GM23338 (cell line): ENCODE measurements around the gene TARBP1. TPM values are rescaled to one million over a fixed set of nuclear protein-coding genes. Genes with fewer than 3 reads are reported as not detected.

Source experiments
- ATAC-seq: fragments of 200-7000 bp; cut with Tn5 transposase; 3 replicates; pipeline ENCODE4 v1.9.1; 2020
- DNase-seq: peaks from one replicate; pipeline ENCODE4 v3.0.0-alpha.2; 2015; ENCODE audit warnings: low spot score
- H2AFZ ChIP-seq: fragments of 200-600 bp; sonication (generic); 2 replicates; pipeline ENCODE4 v1.8.0; 2016; ENCODE audit warnings: antibody characterized with exemption, mild to moderate bottlenecking, moderate library complexity
- H3F3A ChIP-seq: fragments of 200-600 bp; sonication (generic); replicated peaks from 2 replicates; pipeline ENCODE4 v1.8.0; 2017; ENCODE audit warnings: antibody characterized with exemption, mixed run types, low read depth
- H3K27ac ChIP-seq: fragments of 200-600 bp; sonication (generic); 2 replicates; pipeline ENCODE4 v1.6.1; 2016; ENCODE audit warnings: low read depth
- H3K27me3 ChIP-seq: fragments of 200-600 bp; sonication (generic); 2 replicates; pipeline ENCODE4 v1.8.0; 2016; ENCODE audit warnings: mild to moderate bottlenecking, mixed run types, moderate library complexity; ENCODE audit not compliant: insufficient read depth
- H3K36me3 ChIP-seq: fragments of 200-600 bp; sonication (generic); 2 replicates; pipeline ENCODE4 v1.8.0; 2016; ENCODE audit warnings: mild to moderate bottlenecking; ENCODE audit not compliant: insufficient read depth
- H3K4me1 ChIP-seq: fragments of 200-600 bp; sonication (generic); 2 replicates; pipeline ENCODE4 v1.8.0; 2016; ENCODE audit warnings: mild to moderate bottlenecking, moderate library complexity; ENCODE audit not compliant: insufficient read depth
- H3K4me2 ChIP-seq: fragments of 200-600 bp; sonication (generic); 2 replicates; pipeline ENCODE4 v1.7.1; 2017; ENCODE audit warnings: mixed run types
- H3K4me3 ChIP-seq: fragments of 200-600 bp; sonication (generic); 2 replicates; pipeline ENCODE4 v1.6.1; 2016; ENCODE audit warnings: mixed run types
- H3K79me2 ChIP-seq: fragments of 200-600 bp; sonication (generic); replicated peaks from 2 replicates; pipeline ENCODE4 v1.8.0; 2017; ENCODE audit warnings: mild to moderate bottlenecking; ENCODE audit not compliant: insufficient read depth
- H3K9me2 ChIP-seq: fragments of 200-600 bp; sonication (generic); 2 replicates; pipeline ENCODE4 v1.8.0; 2017; ENCODE audit not compliant: insufficient read depth
- H4K20me1 ChIP-seq: fragments of 200-600 bp; sonication (generic); replicated peaks from 2 replicates; pipeline ENCODE4 v1.8.0; 2017; ENCODE audit warnings: mild to moderate bottlenecking; ENCODE audit not compliant: insufficient read depth
- H3K27ac Mint-ChIP-seq: 2 replicates; pipeline ENCODE4 v1.8.0; 2020; ENCODE audit warnings: inconsistent platforms, mild to moderate bottlenecking, moderate library complexity, mixed read lengths
- H3K27me3 Mint-ChIP-seq: 3 replicates; pipeline ENCODE4 v1.8.0; 2022; ENCODE audit warnings: low read depth, mild to moderate bottlenecking, moderate library complexity, mixed read lengths, inconsistent platforms; ENCODE audit not compliant: insufficient read depth, poor library complexity
- H3K36me3 Mint-ChIP-seq: 3 replicates; pipeline ENCODE4 v1.8.0; 2021; ENCODE audit warnings: low read depth, mild to moderate bottlenecking, inconsistent platforms, moderate library complexity, mixed read lengths
- H3K4me1 Mint-ChIP-seq: 3 replicates; pipeline ENCODE4 v1.8.0; 2020; ENCODE audit warnings: mild to moderate bottlenecking, inconsistent platforms, mixed read lengths
- H3K4me3 Mint-ChIP-seq: 3 replicates; pipeline ENCODE4 v1.8.0; 2021; ENCODE audit warnings: moderate library complexity, mild to moderate bottlenecking, inconsistent platforms, mixed read lengths
- H3K9me3 Mint-ChIP-seq: 3 replicates; pipeline ENCODE4 v1.8.0; 2020; ENCODE audit warnings: moderate library complexity, mild to moderate bottlenecking, inconsistent platforms, mixed read lengths
- CREB1 ChIP-seq: fragments of 250-450 bp; sonication (Bioruptor Pico); IDR thresholded peaks from 2 replicates; pipeline ENCODE4 v1.5.0; 2020; ENCODE audit warnings: low read depth, mild to moderate bottlenecking, moderate library complexity
- EZH2 ChIP-seq: fragments of 200-600 bp; sonication (generic); IDR thresholded peaks from one replicate; pipeline ENCODE4 v1.8.0; 2017; ENCODE audit warnings: antibody characterized with exemption, mild to moderate bottlenecking, low read depth; ENCODE audit not compliant: unreplicated experiment
- EZH2phosphoT487 ChIP-seq: fragments of 200-600 bp; sonication (generic); IDR thresholded peaks from one replicate; pipeline ENCODE4 v1.8.1; 2018; ENCODE audit warnings: antibody characterized with exemption; ENCODE audit not compliant: unreplicated experiment
- JUNB ChIP-seq: IDR thresholded peaks from one replicate; pipeline ENCODE4 v1.6.1; 2016; ENCODE audit warnings: antibody characterized with exemption; ENCODE audit not compliant: unreplicated experiment
- NANOG ChIP-seq: IDR thresholded peaks from 2 replicates; pipeline ENCODE4 v1.6.1; 2016; ENCODE audit warnings: antibody characterized with exemption, borderline replicate concordance
- POLR2AphosphoS5 ChIP-seq: IDR thresholded peaks from 2 replicates; pipeline ENCODE4 v1.6.1; 2016; ENCODE audit warnings: antibody characterized with exemption, low read depth
- STAT1 ChIP-seq: IDR thresholded peaks from one replicate; pipeline ENCODE4 v1.6.1; 2016; ENCODE audit warnings: antibody characterized with exemption; ENCODE audit not compliant: unreplicated experiment
- ZNF114 ChIP-seq: fragments of 250-450 bp; sonication (Bioruptor Pico); IDR thresholded peaks from 2 replicates; pipeline ENCODE4 v1.5.0; 2020; ENCODE audit warnings: mild to moderate bottlenecking, moderate library complexity
- ZNF331 ChIP-seq: fragments of 250-450 bp; sonication (Bioruptor Pico); IDR thresholded peaks from 2 replicates; pipeline ENCODE4 v1.5.0; 2020; ENCODE audit warnings: low read depth, mild to moderate bottlenecking, moderate library complexity
- polyA plus RNA-seq: library from polyadenylated mRNA; unstranded; fragments of >200 nt; fragmentation: Nextera tagmentation; extraction: Ambion mirVana; gene quantifications from 2 replicates; pipeline ENCODE4 v1.2.1, GENCODE V29; 2016
- total RNA-seq: library from RNA; depleted of rRNA; stranded (reverse); fragments of >200 nt; shearing (Covaris generic); gene quantifications from 2 replicates; pipeline ENCODE4 v1.2.3, GENCODE V29; 2014
- TF ChIP-seq, protein P1 (sequence below): fragments of 250-450 bp; sonication (Bioruptor Pico); IDR thresholded peaks from 2 replicates; pipeline ENCODE4 v1.5.0; 2020; ENCODE audit warnings: mild to moderate bottlenecking, moderate library complexity
- TF ChIP-seq, protein P2 (sequence below): IDR thresholded peaks from 2 replicates; pipeline ENCODE4 v1.6.1; 2016; ENCODE audit warnings: antibody characterized with exemption
- TF ChIP-seq, protein P3 (sequence below), 2 experiments: fragments of 200-600 bp in 1 of 2; sonication (generic) in 1 of 2; conservative IDR thresholded peaks; 2 replicates each; pipeline versions ENCODE4 v1.5.1 to v1.6.1; 2016 to 2017; ENCODE audit warnings: antibody characterized with exemption in 2 of 2, low read depth in 2 of 2, mild to moderate bottlenecking in 2 of 2, moderate library complexity in 1 of 2
- TF ChIP-seq, protein P4 (sequence below): IDR thresholded peaks from one replicate; pipeline ENCODE4 v1.6.1; 2018; ENCODE audit warnings: antibody characterized with exemption; ENCODE audit not compliant: unreplicated experiment

The TARBP1 gene
- total and polyA plus RNA-seq, 2 experiments from 2014 or later, result 14.9 to 18.8 TPM

DNA sequence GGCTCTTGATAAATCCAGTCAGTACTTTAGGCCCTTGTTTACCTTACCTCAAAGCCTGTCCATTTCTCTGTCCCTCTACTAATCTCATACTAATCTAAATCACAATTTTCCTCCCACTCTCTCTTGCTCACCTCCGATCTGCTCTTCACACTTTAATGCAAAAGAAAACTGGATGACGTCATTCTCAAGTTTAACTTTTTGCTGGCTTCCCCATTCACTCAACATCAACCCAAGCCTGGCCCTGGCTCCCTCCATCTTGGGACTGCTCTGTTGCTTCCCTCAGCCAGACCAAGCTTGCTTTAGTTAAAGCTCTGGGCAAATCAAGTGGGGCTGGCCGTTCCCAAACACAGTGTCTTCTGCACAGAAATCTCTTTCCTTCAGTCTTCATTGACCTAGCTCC, 76.0 kb downstream of the TARBP1 start (continued):
- TF ChIP-seq EZH2 (no peak), JUNB (no peak)

DNA sequence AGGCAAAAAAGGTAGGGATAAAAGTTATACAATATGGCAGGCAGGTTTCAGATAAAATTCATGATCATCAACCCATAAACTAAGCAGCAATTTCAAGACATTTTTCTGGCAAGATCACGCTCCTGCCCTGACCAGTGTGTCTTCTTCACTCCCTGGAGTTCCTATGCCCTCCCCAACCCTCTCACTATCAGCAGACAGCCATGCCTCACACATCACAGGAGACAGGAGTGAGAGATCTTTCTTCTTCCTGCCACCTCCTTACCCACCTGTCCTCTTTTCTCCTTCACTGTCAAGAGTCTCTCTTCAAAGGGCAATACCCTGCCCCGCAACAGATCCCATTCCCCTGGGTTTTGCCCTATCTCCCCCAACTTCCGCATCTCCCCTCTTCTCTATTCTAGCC, 77.3 kb downstream of the TARBP1 start:
- no peaks in the 10 kb centered on the region for H3K27me3 ChIP-seq
- no peaks in the 10 kb centered on the region for H3K79me2 ChIP-seq
- Mint-ChIP-seq H3K27ac (no peak overlapping the region), H3K36me3 (peaks cover 11% of the 10 kb centered on the region), H3K4me1 (no peaks in the 10 kb centered on the region; the same call in 2 of the 3 replicates), H3K4me3 (no peak overlapping the region), H3K27me3 (peaks cover 2% of the 10 kb centered on the region), H3K9me3 (peaks cover 4% of the 10 kb centered on the region)
- TF ChIP-seq, protein P1, sequence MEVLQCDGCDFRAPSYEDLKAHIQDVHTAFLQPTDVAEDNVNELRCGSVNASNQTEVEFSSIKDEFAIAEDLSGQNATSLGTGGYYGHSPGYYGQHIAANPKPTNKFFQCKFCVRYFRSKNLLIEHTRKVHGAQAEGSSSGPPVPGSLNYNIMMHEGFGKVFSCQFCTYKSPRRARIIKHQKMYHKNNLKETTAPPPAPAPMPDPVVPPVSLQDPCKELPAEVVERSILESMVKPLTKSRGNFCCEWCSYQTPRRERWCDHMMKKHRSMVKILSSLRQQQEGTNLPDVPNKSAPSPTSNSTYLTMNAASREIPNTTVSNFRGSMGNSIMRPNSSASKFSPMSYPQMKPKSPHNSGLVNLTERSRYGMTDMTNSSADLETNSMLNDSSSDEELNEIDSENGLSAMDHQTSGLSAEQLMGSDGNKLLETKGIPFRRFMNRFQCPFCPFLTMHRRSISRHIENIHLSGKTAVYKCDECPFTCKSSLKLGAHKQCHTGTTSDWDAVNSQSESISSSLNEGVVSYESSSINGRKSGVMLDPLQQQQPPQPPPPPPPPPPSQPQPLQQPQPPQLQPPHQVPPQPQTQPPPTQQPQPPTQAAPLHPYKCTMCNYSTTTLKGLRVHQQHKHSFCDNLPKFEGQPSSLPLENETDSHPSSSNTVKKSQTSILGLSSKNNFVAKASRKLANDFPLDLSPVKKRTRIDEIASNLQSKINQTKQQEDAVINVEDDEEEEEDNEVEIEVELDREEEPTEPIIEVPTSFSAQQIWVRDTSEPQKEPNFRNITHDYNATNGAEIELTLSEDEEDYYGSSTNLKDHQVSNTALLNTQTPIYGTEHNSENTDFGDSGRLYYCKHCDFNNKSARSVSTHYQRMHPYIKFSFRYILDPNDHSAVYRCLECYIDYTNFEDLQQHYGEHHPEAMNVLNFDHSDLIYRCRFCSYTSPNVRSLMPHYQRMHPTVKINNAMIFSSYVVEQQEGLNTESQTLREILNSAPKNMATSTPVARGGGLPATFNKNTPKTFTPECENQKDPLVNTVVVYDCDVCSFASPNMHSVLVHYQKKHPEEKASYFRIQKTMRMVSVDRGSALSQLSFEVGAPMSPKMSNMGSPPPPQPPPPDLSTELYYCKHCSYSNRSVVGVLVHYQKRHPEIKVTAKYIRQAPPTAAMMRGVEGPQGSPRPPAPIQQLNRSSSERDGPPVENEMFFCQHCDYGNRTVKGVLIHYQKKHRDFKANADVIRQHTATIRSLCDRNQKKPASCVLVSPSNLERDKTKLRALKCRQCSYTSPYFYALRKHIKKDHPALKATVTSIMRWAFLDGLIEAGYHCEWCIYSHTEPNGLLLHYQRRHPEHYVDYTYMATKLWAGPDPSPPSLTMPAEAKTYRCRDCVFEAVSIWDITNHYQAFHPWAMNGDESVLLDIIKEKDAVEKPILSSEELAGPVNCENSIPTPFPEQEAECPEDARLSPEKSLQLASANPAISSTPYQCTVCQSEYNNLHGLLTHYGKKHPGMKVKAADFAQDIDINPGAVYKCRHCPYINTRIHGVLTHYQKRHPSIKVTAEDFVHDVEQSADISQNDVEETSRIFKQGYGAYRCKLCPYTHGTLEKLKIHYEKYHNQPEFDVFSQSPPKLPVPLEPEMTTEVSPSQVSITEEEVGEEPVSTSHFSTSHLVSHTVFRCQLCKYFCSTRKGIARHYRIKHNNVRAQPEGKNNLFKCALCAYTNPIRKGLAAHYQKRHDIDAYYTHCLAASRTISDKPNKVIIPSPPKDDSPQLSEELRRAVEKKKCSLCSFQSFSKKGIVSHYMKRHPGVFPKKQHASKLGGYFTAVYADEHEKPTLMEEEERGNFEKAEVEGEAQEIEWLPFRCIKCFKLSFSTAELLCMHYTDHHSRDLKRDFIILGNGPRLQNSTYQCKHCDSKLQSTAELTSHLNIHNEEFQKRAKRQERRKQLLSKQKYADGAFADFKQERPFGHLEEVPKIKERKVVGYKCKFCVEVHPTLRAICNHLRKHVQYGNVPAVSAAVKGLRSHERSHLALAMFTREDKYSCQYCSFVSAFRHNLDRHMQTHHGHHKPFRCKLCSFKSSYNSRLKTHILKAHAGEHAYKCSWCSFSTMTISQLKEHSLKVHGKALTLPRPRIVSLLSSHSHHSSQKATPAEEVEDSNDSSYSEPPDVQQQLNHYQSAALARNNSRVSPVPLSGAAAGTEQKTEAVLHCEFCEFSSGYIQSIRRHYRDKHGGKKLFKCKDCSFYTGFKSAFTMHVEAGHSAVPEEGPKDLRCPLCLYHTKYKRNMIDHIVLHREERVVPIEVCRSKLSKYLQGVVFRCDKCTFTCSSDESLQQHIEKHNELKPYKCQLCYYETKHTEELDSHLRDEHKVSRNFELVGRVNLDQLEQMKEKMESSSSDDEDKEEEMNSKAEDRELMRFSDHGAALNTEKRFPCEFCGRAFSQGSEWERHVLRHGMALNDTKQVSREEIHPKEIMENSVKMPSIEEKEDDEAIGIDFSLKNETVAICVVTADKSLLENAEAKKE, result no peak
- TF ChIP-seq ZNF114 (CRISPR knock-in tag) (no peak), STAT1 (no peak), CREB1 (CRISPR knock-in tag) (no peak), EZH2 (no peak), JUNB (no peak), NANOG (no peak), EZH2phosphoT487 (no peak), ZNF331 (no peak), POLR2AphosphoS5 (no peak)
- TF ChIP-seq, protein P2, sequence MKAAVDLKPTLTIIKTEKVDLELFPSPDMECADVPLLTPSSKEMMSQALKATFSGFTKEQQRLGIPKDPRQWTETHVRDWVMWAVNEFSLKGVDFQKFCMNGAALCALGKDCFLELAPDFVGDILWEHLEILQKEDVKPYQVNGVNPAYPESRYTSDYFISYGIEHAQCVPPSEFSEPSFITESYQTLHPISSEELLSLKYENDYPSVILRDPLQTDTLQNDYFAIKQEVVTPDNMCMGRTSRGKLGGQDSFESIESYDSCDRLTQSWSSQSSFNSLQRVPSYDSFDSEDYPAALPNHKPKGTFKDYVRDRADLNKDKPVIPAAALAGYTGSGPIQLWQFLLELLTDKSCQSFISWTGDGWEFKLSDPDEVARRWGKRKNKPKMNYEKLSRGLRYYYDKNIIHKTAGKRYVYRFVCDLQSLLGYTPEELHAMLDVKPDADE, result no peak
- TF ChIP-seq, protein P3, sequence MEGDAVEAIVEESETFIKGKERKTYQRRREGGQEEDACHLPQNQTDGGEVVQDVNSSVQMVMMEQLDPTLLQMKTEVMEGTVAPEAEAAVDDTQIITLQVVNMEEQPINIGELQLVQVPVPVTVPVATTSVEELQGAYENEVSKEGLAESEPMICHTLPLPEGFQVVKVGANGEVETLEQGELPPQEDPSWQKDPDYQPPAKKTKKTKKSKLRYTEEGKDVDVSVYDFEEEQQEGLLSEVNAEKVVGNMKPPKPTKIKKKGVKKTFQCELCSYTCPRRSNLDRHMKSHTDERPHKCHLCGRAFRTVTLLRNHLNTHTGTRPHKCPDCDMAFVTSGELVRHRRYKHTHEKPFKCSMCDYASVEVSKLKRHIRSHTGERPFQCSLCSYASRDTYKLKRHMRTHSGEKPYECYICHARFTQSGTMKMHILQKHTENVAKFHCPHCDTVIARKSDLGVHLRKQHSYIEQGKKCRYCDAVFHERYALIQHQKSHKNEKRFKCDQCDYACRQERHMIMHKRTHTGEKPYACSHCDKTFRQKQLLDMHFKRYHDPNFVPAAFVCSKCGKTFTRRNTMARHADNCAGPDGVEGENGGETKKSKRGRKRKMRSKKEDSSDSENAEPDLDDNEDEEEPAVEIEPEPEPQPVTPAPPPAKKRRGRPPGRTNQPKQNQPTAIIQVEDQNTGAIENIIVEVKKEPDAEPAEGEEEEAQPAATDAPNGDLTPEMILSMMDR (conservative IDR thresholded peaks at IDR 0.05; ENCODE audit: low read depth in 2 of 2), result no peak
- TF ChIP-seq, protein P4, sequence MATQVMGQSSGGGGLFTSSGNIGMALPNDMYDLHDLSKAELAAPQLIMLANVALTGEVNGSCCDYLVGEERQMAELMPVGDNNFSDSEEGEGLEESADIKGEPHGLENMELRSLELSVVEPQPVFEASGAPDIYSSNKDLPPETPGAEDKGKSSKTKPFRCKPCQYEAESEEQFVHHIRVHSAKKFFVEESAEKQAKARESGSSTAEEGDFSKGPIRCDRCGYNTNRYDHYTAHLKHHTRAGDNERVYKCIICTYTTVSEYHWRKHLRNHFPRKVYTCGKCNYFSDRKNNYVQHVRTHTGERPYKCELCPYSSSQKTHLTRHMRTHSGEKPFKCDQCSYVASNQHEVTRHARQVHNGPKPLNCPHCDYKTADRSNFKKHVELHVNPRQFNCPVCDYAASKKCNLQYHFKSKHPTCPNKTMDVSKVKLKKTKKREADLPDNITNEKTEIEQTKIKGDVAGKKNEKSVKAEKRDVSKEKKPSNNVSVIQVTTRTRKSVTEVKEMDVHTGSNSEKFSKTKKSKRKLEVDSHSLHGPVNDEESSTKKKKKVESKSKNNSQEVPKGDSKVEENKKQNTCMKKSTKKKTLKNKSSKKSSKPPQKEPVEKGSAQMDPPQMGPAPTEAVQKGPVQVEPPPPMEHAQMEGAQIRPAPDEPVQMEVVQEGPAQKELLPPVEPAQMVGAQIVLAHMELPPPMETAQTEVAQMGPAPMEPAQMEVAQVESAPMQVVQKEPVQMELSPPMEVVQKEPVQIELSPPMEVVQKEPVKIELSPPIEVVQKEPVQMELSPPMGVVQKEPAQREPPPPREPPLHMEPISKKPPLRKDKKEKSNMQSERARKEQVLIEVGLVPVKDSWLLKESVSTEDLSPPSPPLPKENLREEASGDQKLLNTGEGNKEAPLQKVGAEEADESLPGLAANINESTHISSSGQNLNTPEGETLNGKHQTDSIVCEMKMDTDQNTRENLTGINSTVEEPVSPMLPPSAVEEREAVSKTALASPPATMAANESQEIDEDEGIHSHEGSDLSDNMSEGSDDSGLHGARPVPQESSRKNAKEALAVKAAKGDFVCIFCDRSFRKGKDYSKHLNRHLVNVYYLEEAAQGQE, result no peak
- H2AFZ ChIP-seq, result no peak overlapping the region
- H3K4me3 ChIP-seq, result no peak overlapping the region
- DNase-seq (no peak), ATAC-seq (no peak)
- no peaks in the 10 kb centered on the region; the same call in 1 of the 2 replicates for H4K20me1 ChIP-seq
- no peaks in the 10 kb centered on the region for H3F3A ChIP-seq
- no peaks in the 10 kb centered on the region for H3K36me3 ChIP-seq
- no peak overlapping the region for H3K4me2 ChIP-seq
- no peak overlapping the region for H3K27ac ChIP-seq
- no peaks in the 10 kb centered on the region for H3K9me2 ChIP-seq
- H3K4me1 ChIP-seq, result no peaks in the 10 kb centered on the region
